ENCODE measurements around the gene RTEL1.
A peak's percentile ranks its signal among the peaks of the same experiment; 100 is the strongest.
"Not testable (repeated sequence)": the region's sequence is repeated elsewhere in the genome, so short reads cannot be mapped to it uniquely, and the experiment has no call there.

Gene RTEL1

GRCh38 chr20:63714858-63715257 lies 56.7 kb downstream of the RTEL1 start:
- H3K36me3 ChIP-seq (ENCODE audit: control insufficient read depth in 1 of 2, insufficient read depth in 2 of 2, low read length in 2 of 2) = peaks cover 35 to 47% of the 10 kb centered on the region in 2 experiments
- H3K4me2 ChIP-seq (ENCODE audit: low read length) = no peak overlapping the region
- no peak overlapping the region for H2BK5ac ChIP-seq (ENCODE audit: low read depth, low read length, poor library complexity)
- no peak overlapping the region for H2AFZ ChIP-seq (ENCODE audit: insufficient read depth, low read length, poor library complexity)
- H3K27me3 ChIP-seq (ENCODE audit: insufficient read depth, low read length) = no peaks in the 10 kb centered on the region
- no peak for DNase-seq
- H4K8ac ChIP-seq (ENCODE audit: low read depth, low read length) = no peak overlapping the region
- no CpG with 5 or more reads among the region's 5 CpGs for WGBS (ENCODE audit: extremely low coverage, insufficient coverage, insufficient read length)
- no peak overlapping the region for H3K27ac ChIP-seq (ENCODE audit: low read depth, low read length)
- no peak overlapping the region for H3K18ac ChIP-seq (ENCODE audit: low read length)
- no peak overlapping the region for H3K4me3 ChIP-seq (ENCODE audit: low read depth, low read length)
- H3K14ac ChIP-seq (ENCODE audit: low read length) = no peak overlapping the region
- peaks cover 3% of the 10 kb centered on the region for H3K9me3 ChIP-seq (ENCODE audit: insufficient read depth, low read depth, low read length)
- no peak overlapping the region for H2AK5ac ChIP-seq (ENCODE audit: low read length)
- peak overlapping the region; percentile 75 for H3K4ac ChIP-seq (ENCODE audit: low read depth, low read length)
- no peak overlapping the region for H3K9ac ChIP-seq (ENCODE audit: low read length)
- H4K91ac ChIP-seq (ENCODE audit: low read depth, low read length) = no peak overlapping the region
- H2BK120ac ChIP-seq (ENCODE audit: insufficient read depth, low read length, poor library complexity) = no peak overlapping the region
- H3K4me1 ChIP-seq (ENCODE audit: control insufficient read depth in 1 of 2, insufficient read depth in 2 of 2, low read length in 2 of 2) = no peaks in the 10 kb centered on the region
- no peaks in the 10 kb centered on the region for H3K79me2 ChIP-seq (ENCODE audit: control insufficient read depth, insufficient read depth, low read length, poor library complexity)
- H3K23ac ChIP-seq (ENCODE audit: low read length) = no peak overlapping the region
- H4K12ac ChIP-seq (ENCODE audit: low read depth, low read length) = no peak overlapping the region
- no peaks in the 10 kb centered on the region for H3K79me1 ChIP-seq (ENCODE audit: low read length)
- no peak overlapping the region for H2BK12ac ChIP-seq (ENCODE audit: low read length)

DNA sequence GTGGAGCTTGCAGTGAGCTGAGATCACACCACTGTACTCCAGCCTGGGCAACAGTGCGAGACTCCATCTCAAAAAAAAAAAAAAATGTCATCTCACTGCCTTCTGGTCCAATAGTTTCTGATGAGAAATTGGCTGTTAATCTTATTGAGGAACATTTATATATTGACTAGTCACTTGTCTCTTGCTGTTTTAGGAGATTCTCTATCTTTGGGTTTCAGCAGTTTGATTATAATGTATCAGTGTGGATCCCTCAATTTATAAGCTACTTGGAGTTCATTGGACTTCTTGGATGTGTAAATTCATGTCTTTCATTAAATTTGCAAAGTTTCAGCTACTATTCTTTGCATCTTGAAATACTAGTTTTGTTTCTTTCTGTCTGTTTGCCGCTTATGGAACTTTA lies 60.9 kb downstream of the RTEL1 start:
- no peak overlapping the region for H2AK5ac ChIP-seq (ENCODE audit: low read length)
- no peak overlapping the region for H3K4me3 ChIP-seq (ENCODE audit: low read depth, low read length)
- no peak overlapping the region for H4K91ac ChIP-seq (ENCODE audit: low read depth, low read length)
- peaks cover 3% of the 10 kb centered on the region for H3K9me3 ChIP-seq (ENCODE audit: insufficient read depth, low read depth, low read length)
- no peak overlapping the region for H3K23ac ChIP-seq (ENCODE audit: low read length)
- no peak overlapping the region for H2BK12ac ChIP-seq (ENCODE audit: low read length)
- H2BK120ac ChIP-seq (ENCODE audit: insufficient read depth, low read length, poor library complexity) = no peak overlapping the region
- no peak overlapping the region for H3K14ac ChIP-seq (ENCODE audit: low read length)
- no peak overlapping the region for H2BK5ac ChIP-seq (ENCODE audit: low read depth, low read length, poor library complexity)
- no peak overlapping the region for H3K4ac ChIP-seq (ENCODE audit: low read depth, low read length)
- peaks cover 41 to 43% of the 10 kb centered on the region in 2 experiments for H3K36me3 ChIP-seq (ENCODE audit: control insufficient read depth in 1 of 2, insufficient read depth in 2 of 2, low read length in 2 of 2)
- no peaks in the 10 kb centered on the region for H3K4me1 ChIP-seq (ENCODE audit: control insufficient read depth in 1 of 2, insufficient read depth in 2 of 2, low read length in 2 of 2)
- H3K18ac ChIP-seq (ENCODE audit: low read length) = no peak overlapping the region
- H2AFZ ChIP-seq (ENCODE audit: insufficient read depth, low read length, poor library complexity) = no peak overlapping the region
- DNase-seq = no peak
- H4K8ac ChIP-seq (ENCODE audit: low read depth, low read length) = no peak overlapping the region
- no peak overlapping the region for H3K27ac ChIP-seq (ENCODE audit: low read depth, low read length)
- H3K79me1 ChIP-seq (ENCODE audit: low read length) = no peaks in the 10 kb centered on the region
- H3K9ac ChIP-seq (ENCODE audit: low read length) = no peak overlapping the region
- no CpG with 5 or more reads among the region's 2 CpGs for WGBS (ENCODE audit: extremely low coverage, insufficient coverage, insufficient read length)
- no peaks in the 10 kb centered on the region for H3K27me3 ChIP-seq (ENCODE audit: insufficient read depth, low read length)
- H4K12ac ChIP-seq (ENCODE audit: low read depth, low read length) = no peak overlapping the region
- no peaks in the 10 kb centered on the region for H3K79me2 ChIP-seq (ENCODE audit: control insufficient read depth, insufficient read depth, low read length, poor library complexity)
- no peak overlapping the region for H3K4me2 ChIP-seq (ENCODE audit: low read length)

- peaks cover 20 to 23% of the 10 kb centered on the region in 2 experiments for H3K36me3 ChIP-seq (ENCODE audit: control insufficient read depth in 1 of 2, insufficient read depth in 2 of 2, low read length in 2 of 2)
- not testable (repeated sequence) for H3K4ac ChIP-seq (ENCODE audit: low read depth, low read length); H3K4me1 ChIP-seq (ENCODE audit: control insufficient read depth in 1 of 2, insufficient read depth in 2 of 2, low read length in 2 of 2); H3K9ac ChIP-seq (ENCODE audit: low read length); H2BK120ac ChIP-seq (ENCODE audit: insufficient read depth, low read length, poor library complexity); H3K4me3 ChIP-seq (ENCODE audit: low read depth, low read length); H2AFZ ChIP-seq (ENCODE audit: insufficient read depth, low read length, poor library complexity); H2BK5ac ChIP-seq (ENCODE audit: low read depth, low read length, poor library complexity); H4K8ac ChIP-seq (ENCODE audit: low read depth, low read length); H4K12ac ChIP-seq (ENCODE audit: low read depth, low read length); H3K27me3 ChIP-seq (ENCODE audit: insufficient read depth, low read length); H2AK5ac ChIP-seq (ENCODE audit: low read length); H3K79me1 ChIP-seq (ENCODE audit: low read length); H3K23ac ChIP-seq (ENCODE audit: low read length); H2BK12ac ChIP-seq (ENCODE audit: low read length); H4K91ac ChIP-seq (ENCODE audit: low read depth, low read length); DNase-seq; H3K18ac ChIP-seq (ENCODE audit: low read length); H3K4me2 ChIP-seq (ENCODE audit: low read length); H3K79me2 ChIP-seq (ENCODE audit: control insufficient read depth, insufficient read depth, low read length, poor library complexity); H3K27ac ChIP-seq (ENCODE audit: low read depth, low read length); H3K9me3 ChIP-seq (ENCODE audit: insufficient read depth, low read depth, low read length); H3K14ac ChIP-seq (ENCODE audit: low read length)
- WGBS (ENCODE audit: extremely low coverage, insufficient coverage, insufficient read length) = no CpG with 5 or more reads among the region's 2 CpGs
Observed at GRCh38 chr20:63722967-63723622, 65.0 kb downstream of the RTEL1 start.

GRCh38 chr20:63730189-63730733 lies 72.1 kb downstream of the RTEL1 start:
- not testable (repeated sequence) for H3K27me3 ChIP-seq (ENCODE audit: insufficient read depth, low read length); H3K18ac ChIP-seq (ENCODE audit: low read length); H2AFZ ChIP-seq (ENCODE audit: insufficient read depth, low read length, poor library complexity); H3K4me1 ChIP-seq (ENCODE audit: control insufficient read depth in 1 of 2, insufficient read depth in 2 of 2, low read length in 2 of 2); H3K79me1 ChIP-seq (ENCODE audit: low read length); H3K9me3 ChIP-seq (ENCODE audit: insufficient read depth, low read depth, low read length); H3K9ac ChIP-seq (ENCODE audit: low read length); H4K91ac ChIP-seq (ENCODE audit: low read depth, low read length); H3K23ac ChIP-seq (ENCODE audit: low read length); H4K12ac ChIP-seq (ENCODE audit: low read depth, low read length); H2BK5ac ChIP-seq (ENCODE audit: low read depth, low read length, poor library complexity); DNase-seq; H3K14ac ChIP-seq (ENCODE audit: low read length); H3K4ac ChIP-seq (ENCODE audit: low read depth, low read length); H4K8ac ChIP-seq (ENCODE audit: low read depth, low read length); H3K79me2 ChIP-seq (ENCODE audit: control insufficient read depth, insufficient read depth, low read length, poor library complexity); H2AK5ac ChIP-seq (ENCODE audit: low read length); H3K27ac ChIP-seq (ENCODE audit: low read depth, low read length); H2BK12ac ChIP-seq (ENCODE audit: low read length); H3K4me3 ChIP-seq (ENCODE audit: low read depth, low read length); H3K4me2 ChIP-seq (ENCODE audit: low read length); H2BK120ac ChIP-seq (ENCODE audit: insufficient read depth, low read length, poor library complexity)
- WGBS (ENCODE audit: extremely low coverage, insufficient coverage, insufficient read length) = no CpG with 5 or more reads among the region's 18 CpGs
- H3K36me3 ChIP-seq (ENCODE audit: control insufficient read depth in 1 of 2, insufficient read depth in 2 of 2, low read length in 2 of 2) = peaks cover 26 to 31% of the 10 kb centered on the region in 2 experiments

All from trophoblast cell (in vitro differentiated cells and primary cell).